HepG2 (cell line): ENCODE results near the gene SLC28A1. TPM values are rescaled to one million over a fixed set of nuclear protein-coding genes. Genes with fewer than 3 reads are reported as not detected.

Source experiments
- ATAC-seq: fragments of 200-7000 bp; cut with Tn5 transposase; 3 replicates; pipeline ENCODE4 v1.9.1; 2020; ENCODE audit warnings: mild to moderate bottlenecking, moderate library complexity
- BruUV-seq: library from RNA; stranded (reverse); fragments of 400-500 nt; replicated peaks from 2 replicates; lab custom pipeline; 2021; lab: Mats Ljungman, UMichigan
- CTCF ChIA-PET: fragments of 300-600 bp; formaldehyde crosslinking; extraction: SDS; loops from one replicate; lab custom pipeline; 2021; ENCODE audit warnings: low total read pairs, inconsistent platforms, low intra/inter-chr PET ratio; lab: Yijun Ruan, JAX
- POLR2A ChIA-PET: fragments of 350-600 bp; sonication (Branson Sonifier 250); formaldehyde crosslinking; loops from one replicate; lab custom pipeline; 2020; ENCODE audit warnings: antibody characterized with exemption, inconsistent platforms; lab: Yijun Ruan, JAX
- DNase-seq: peaks from one replicate; pipeline ENCODE4 v3.0.0-alpha.2; 2015; ENCODE audit warnings: low spot score
- FAIRE-seq: peaks from 3 replicates; lab custom pipeline; 2011; peaks lifted over from hg19 to GRCh38; lab: Jason Lieb, UNC
- H2AFZ ChIP-seq: one replicate; pipeline ENCODE4 v1.6.1; 2011; ENCODE audit warnings: low read length, inconsistent platforms
- H3K27ac ChIP-seq: fragments of 300-600 bp; 3 replicates; pipeline ENCODE4 v1.8.0; 2011; ENCODE audit warnings: mixed run types, mild to moderate bottlenecking, mixed read lengths, low read length, inconsistent platforms; ENCODE audit not compliant: insufficient read depth; ENCODE audit errors: extremely low read length
- H3K27me3 ChIP-seq, 2 experiments: fragments of 200-600 bp in 1 of 2; 2 replicates in 1 of 2; 3 replicates in 1 of 2; pipeline versions ENCODE4 v1.6.0 to v1.8.0; 2011; ENCODE audit warnings: low read length in 2 of 2, mild to moderate bottlenecking in 2 of 2, moderate library complexity in 2 of 2, inconsistent platforms in 1 of 2; ENCODE audit not compliant: insufficient read depth in 2 of 2, control insufficient read depth in 1 of 2
- H3K36me3 ChIP-seq, 2 experiments: fragments of 200-600 bp in 1 of 2; replicated peaks in 1 of 2; 2 replicates in 1 of 2; 3 replicates in 1 of 2; pipeline versions ENCODE4 v1.5.1 to v1.8.0; 2011; ENCODE audit warnings: low read length in 2 of 2, inconsistent platforms in 1 of 2; ENCODE audit not compliant: insufficient read depth in 2 of 2, control insufficient read depth in 1 of 2
- H3K4me1 ChIP-seq: 2 replicates; pipeline ENCODE4 v1.5.1; 2012; ENCODE audit warnings: low read length, inconsistent platforms; ENCODE audit not compliant: insufficient read depth
- H3K4me2 ChIP-seq: 2 replicates; pipeline ENCODE4 v1.6.0; 2011; ENCODE audit warnings: low read depth, low read length, inconsistent platforms
- H3K4me3 ChIP-seq, 3 experiments: fragments of 200-600 bp in 1 of 3; sonication (generic), shearing (Covaris generic) in 1 of 3; replicated peaks in 1 of 3; 2 replicates each; pipeline ENCODE4 v1.5.1; 2011 to 2016; ENCODE audit warnings: low read length in 3 of 3, inconsistent platforms in 2 of 3, low read depth in 2 of 3, mild to moderate bottlenecking in 2 of 3, control low read depth in 1 of 3, mixed read lengths in 1 of 3; ENCODE audit not compliant: insufficient read depth in 1 of 3
- H3K79me2 ChIP-seq: one replicate; pipeline ENCODE4 v1.6.1; 2011; ENCODE audit warnings: low read length, inconsistent platforms; ENCODE audit not compliant: insufficient read depth
- H3K9ac ChIP-seq: 2 replicates; pipeline ENCODE4 v1.6.0; 2011; ENCODE audit warnings: mild to moderate bottlenecking, low read depth, low read length, inconsistent platforms; ENCODE audit not compliant: insufficient read depth
- H3K9me3 ChIP-seq: 2 replicates; pipeline ENCODE4 v1.5.1; 2012; ENCODE audit warnings: mild to moderate bottlenecking, low read length
- H4K20me1 ChIP-seq: 2 replicates; pipeline ENCODE4 v1.6.0; 2011; ENCODE audit warnings: inconsistent platforms, mild to moderate bottlenecking, low read length, moderate library complexity; ENCODE audit not compliant: insufficient read depth
- ISX ChIP-seq: sonication (generic); formaldehyde crosslinking; conservative IDR thresholded peaks from 2 replicates; pipeline ENCODE4 v1.5.0; 2020; ENCODE audit warnings: missing genetic modification reagents
- RFX3 ChIP-seq: IDR thresholded peaks from 2 replicates; pipeline ENCODE4 v1.6.1; 2016; ENCODE audit warnings: missing biosample characterization, missing genetic modification reagents
- TCF7 ChIP-seq: sonication (generic); IDR thresholded peaks from 2 replicates; pipeline ENCODE4 v1.6.1; 2016; ENCODE audit warnings: antibody characterized with exemption, low read depth
- ZMYM3 ChIP-seq: sonication (generic); formaldehyde crosslinking; IDR thresholded peaks from 2 replicates; pipeline ENCODE4 v1.5.1; 2020; ENCODE audit warnings: mild to moderate bottlenecking, missing genetic modification reagents
- ZNF256 ChIP-seq: sonication (generic); formaldehyde crosslinking; conservative IDR thresholded peaks from 2 replicates; pipeline ENCODE4 v1.4.0; 2020; ENCODE audit warnings: missing genetic modification reagents
- ZNF329 ChIP-seq: sonication (generic); formaldehyde crosslinking; IDR thresholded peaks from 2 replicates; pipeline ENCODE4 v1.9.0; 2021; ENCODE audit warnings: low read depth, mild to moderate bottlenecking, missing genetic modification reagents
- ZNF337 ChIP-seq: sonication (generic); formaldehyde crosslinking; IDR thresholded peaks from 2 replicates; pipeline ENCODE4 v1.5.1; 2020; ENCODE audit warnings: missing genetic modification reagents, low read depth, mild to moderate bottlenecking, borderline replicate concordance
- ZNF782 ChIP-seq: sonication (generic); formaldehyde crosslinking; IDR thresholded peaks from 2 replicates; pipeline ENCODE4 v1.4.0; 2020; ENCODE audit warnings: missing genetic modification reagents, mild to moderate bottlenecking, borderline replicate concordance
- WGBS: methylation state at CpG from one replicate; pipeline ENCODE4 v1.1.6; 2017; ENCODE audit warnings: low lambda C conversion rate; 5-methylcytosine and 5-hydroxymethylcytosine counted together
- in situ Hi-C: cut with HindIII; loops from 2 replicates; pipeline ENCODE4 v1.10.0; 2017; ENCODE audit warnings: low pct_unique_long_range_greater_than_20kb; ENCODE audit not compliant: extremely low pct_ligation_motif_present
- intact Hi-C: fragments of 100-400 bp; cut with micrococcal nuclease; formaldehyde crosslinking; loops from one replicate; pipeline ENCODE4 v1.10.0; 2022; ENCODE audit not compliant: unreplicated experiment
- polyA plus RNA-seq, 8 experiments: library from polyadenylated mRNA; depleted of rRNA in 3 of 8; stranded (reverse) in 7 of 8; unstranded in 1 of 8; fragments of >200 nt; fragmentation: Illumina TruSeq in 4 of 8; extraction: Trizol in 4 of 8; gene quantifications; 2 replicates each; pipeline versions ENCODE4 v1.2.1 to v1.2.3, GENCODE V29; 2011 to 2016; ENCODE audit warnings: low read depth in 4 of 8, missing spikeins in 1 of 8, mixed read lengths in 1 of 8; ENCODE audit not compliant: insufficient read depth in 1 of 8
- total RNA-seq, 5 experiments: library from RNA; depleted of rRNA; stranded (reverse); fragments of >200 nt; fragmentation: Illumina TruSeq; extraction: Trizol; gene quantifications; 2 replicates each; pipeline ENCODE4 v1.2.3, GENCODE V29; 2016; ENCODE audit warnings: low read depth in 1 of 5
- TF ChIP-seq, protein P1 (sequence below), 2 experiments: sonication (generic) in 1 of 2; formaldehyde crosslinking in 1 of 2; IDR thresholded peaks; 2 replicates each; pipeline versions ENCODE4 v1.4.0 to v1.6.1; 2018 to 2020; ENCODE audit warnings: missing genetic modification reagents in 2 of 2, borderline replicate concordance in 1 of 2, low read depth in 1 of 2, mild to moderate bottlenecking in 1 of 2, missing biosample characterization in 1 of 2
- TF ChIP-seq, protein P2 (sequence below): sonication (generic); formaldehyde crosslinking; IDR thresholded peaks from 2 replicates; pipeline ENCODE4 v1.4.0; 2020; ENCODE audit warnings: missing genetic modification reagents
- TF ChIP-seq, protein P3 (sequence below): sonication (generic); formaldehyde crosslinking; IDR thresholded peaks from 2 replicates; pipeline ENCODE4 v1.5.0; 2020; ENCODE audit warnings: mild to moderate bottlenecking, missing genetic modification reagents

The SLC28A1 gene
- total and polyA plus RNA-seq, 2 of the 13 experiments (the other 11 are each of a cell fraction or from before 2014, with no cell fraction given), result 0.31 to 5.8 TPM

DNA sequence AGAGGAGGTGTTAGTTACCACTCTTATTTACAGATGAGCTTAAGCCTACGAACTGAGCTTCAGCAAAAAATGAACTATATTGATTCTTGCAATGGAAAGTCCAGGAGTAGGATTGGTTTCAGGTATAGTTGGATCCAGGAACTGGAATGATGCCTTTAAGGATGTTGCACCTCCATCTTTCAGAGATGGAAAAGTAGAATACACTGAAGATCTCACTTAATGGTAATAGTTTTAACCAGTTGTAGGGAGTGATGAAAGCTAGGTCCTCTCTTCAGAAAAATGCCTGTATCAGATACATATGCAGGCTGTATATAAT lies 2.5 kb downstream of the SLC28A1 start (continued):
- TF ChIP-seq, protein P1, sequence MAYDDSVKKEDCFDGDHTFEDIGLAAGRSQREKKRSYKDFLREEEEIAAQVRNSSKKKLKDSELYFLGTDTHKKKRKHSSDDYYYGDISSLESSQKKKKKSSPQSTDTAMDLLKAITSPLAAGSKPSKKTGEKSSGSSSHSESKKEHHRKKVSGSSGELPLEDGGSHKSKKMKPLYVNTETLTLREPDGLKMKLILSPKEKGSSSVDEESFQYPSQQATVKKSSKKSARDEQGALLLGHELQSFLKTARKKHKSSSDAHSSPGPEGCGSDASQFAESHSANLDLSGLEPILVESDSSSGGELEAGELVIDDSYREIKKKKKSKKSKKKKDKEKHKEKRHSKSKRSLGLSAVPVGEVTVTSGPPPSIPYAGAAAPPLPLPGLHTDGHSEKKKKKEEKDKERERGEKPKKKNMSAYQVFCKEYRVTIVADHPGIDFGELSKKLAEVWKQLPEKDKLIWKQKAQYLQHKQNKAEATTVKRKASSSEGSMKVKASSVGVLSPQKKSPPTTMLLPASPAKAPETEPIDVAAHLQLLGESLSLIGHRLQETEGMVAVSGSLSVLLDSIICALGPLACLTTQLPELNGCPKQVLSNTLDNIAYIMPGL (CRISPR knock-in tag; IDR thresholded peaks at IDR 0.05; ENCODE audit: borderline replicate concordance in 1 of 2, low read depth in 1 of 2), result peak in 1 of 2 experiments; percentile 13; a peak in 1 of 4 replicates
- peak; percentile 100 for TF ChIP-seq ZNF329 (CRISPR knock-in tag)

DNA sequence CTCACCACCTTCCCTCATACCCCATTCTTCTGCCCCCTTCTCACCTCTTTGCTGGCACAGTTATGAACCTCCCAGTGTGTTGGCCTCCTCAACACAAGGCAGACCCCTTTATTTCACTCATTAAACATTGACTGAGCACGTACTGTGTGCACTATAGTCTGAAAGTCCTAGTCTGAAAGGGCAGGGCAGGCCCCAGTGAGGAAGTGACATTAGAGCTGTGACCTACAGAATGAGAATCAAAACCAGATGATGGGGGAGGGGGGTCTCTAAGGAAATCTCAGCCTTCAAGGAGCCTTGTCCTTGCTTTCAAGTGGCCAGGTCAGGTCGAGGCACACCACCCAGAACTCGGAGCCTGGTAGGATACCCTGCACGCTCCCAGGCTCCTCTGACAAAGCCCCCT lies 3.5 kb downstream of the SLC28A1 start:
- Histone ChIP-seq H3K27me3 (no peaks in the 10 kb centered on the region; a peak in 2 of 5 replicates), H3K4me1 (peaks cover 55% of the 10 kb centered on the region), H3K9me3 (no peaks in the 10 kb centered on the region), H3K79me2 (no peaks in the 10 kb centered on the region), H4K20me1 (no peaks in the 10 kb centered on the region), H3K36me3 (no peaks in the 10 kb centered on the region), H3K27ac (no peak overlapping the region), H3K4me2 (peak overlapping the region; percentile 90; the same call in 1 of the 2 replicates), H3K4me3 (no peak overlapping the region), H2AFZ (no peak overlapping the region), H3K9ac (no peak overlapping the region)
- POLR2A ChIA-PET, result no interaction called here
- TF ChIP-seq TCF7, result no peak
- WGBS, result 50% methylated on average over 1 of the region's 4 CpGs
- DNase-seq, result no peak
- FAIRE-seq, result no peak
- ATAC-seq, result no peak
- intact Hi-C loops (no loop called here), in situ Hi-C loops (no loop called here)
- BruUV-seq, result no TSS peak
- CTCF ChIA-PET, result no interaction called here

DNA sequence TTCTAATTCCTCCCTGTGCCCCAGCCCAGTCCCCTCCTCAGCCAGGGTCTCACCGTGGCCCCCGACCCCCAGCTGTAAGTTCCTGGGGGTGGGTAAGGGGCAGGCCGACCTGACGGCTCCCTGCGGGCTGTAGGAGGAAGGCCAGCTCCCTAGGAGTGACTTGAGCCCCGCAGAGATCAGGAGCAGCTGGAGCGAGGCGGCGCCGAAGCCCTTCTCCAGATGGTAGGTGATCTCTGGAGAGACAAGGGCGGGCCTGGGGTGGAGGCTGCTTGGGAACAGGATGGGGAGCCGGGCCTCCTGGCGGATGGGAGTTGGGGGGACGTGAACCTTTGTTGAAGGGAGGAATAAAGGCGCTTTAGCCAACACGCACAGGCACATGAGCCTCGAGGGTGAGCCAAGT lies 4.2 kb downstream of the SLC28A1 start:
- H3K79me2 ChIP-seq, result no peaks in the 10 kb centered on the region
- H3K4me3 ChIP-seq, result no peak overlapping the region
- ATAC-seq (no peak), DNase-seq (no peak), FAIRE-seq (no peak)
- in situ Hi-C loops (no loop called here), intact Hi-C loops (no loop called here)
- no peaks in the 10 kb centered on the region for H3K9me3 ChIP-seq
- no peak overlapping the region for H2AFZ ChIP-seq
- H4K20me1 ChIP-seq, result no peaks in the 10 kb centered on the region
- ChIA-PET CTCF (no interaction called here), POLR2A (no interaction called here)
- WGBS, result 90% methylated on average over 13 of the region's 17 CpGs
- no peaks in the 10 kb centered on the region for H3K36me3 ChIP-seq
- H3K4me2 ChIP-seq, result no peak overlapping the region
- peaks cover 48% of the 10 kb centered on the region for H3K4me1 ChIP-seq
- TF ChIP-seq ISX (no peak), ZNF256 (no peak), ZNF337 (CRISPR knock-in tag) (no peak), ZNF782 (CRISPR knock-in tag) (no peak), RFX3 (CRISPR knock-in tag) (no peak), ZMYM3 (CRISPR knock-in tag) (no peak)
- TF ChIP-seq, protein P2, sequence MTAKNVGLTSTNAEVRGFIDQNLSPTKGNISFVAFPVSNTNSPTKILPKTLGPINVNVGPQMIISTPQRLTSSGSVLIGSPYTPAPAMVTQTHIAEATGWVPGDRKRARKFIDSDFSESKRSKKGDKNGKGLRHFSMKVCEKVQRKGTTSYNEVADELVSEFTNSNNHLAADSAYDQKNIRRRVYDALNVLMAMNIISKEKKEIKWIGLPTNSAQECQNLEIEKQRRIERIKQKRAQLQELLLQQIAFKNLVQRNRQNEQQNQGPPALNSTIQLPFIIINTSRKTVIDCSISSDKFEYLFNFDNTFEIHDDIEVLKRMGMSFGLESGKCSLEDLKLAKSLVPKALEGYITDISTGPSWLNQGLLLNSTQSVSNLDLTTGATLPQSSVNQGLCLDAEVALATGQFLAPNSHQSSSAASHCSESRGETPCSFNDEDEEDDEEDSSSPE (CRISPR knock-in tag), result no peak
- TF ChIP-seq, protein P3, sequence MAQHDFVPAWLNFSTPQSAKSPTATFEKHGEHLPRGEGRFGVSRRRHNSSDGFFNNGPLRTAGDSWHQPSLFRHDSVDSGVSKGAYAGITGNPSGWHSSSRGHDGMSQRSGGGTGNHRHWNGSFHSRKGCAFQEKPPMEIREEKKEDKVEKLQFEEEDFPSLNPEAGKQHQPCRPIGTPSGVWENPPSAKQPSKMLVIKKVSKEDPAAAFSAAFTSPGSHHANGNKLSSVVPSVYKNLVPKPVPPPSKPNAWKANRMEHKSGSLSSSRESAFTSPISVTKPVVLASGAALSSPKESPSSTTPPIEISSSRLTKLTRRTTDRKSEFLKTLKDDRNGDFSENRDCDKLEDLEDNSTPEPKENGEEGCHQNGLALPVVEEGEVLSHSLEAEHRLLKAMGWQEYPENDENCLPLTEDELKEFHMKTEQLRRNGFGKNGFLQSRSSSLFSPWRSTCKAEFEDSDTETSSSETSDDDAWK (CRISPR knock-in tag), result no peak
- BruUV-seq, result no TSS peak
- no peaks in the 10 kb centered on the region; a peak in 2 of 5 replicates for H3K27me3 ChIP-seq
- H3K9ac ChIP-seq, result no peak overlapping the region
- H3K27ac ChIP-seq, result no peak overlapping the region
